NCI-H1105 (cell line): ENCODE data around the gene DYNLRB2.

ENCODE experiments used
- DNase-seq: peaks from one replicate; lab custom pipeline; 2025; lab: John Stamatoyannopoulos, UW

DYNLRB2 gene

GRCh38 chr16:80599466-80599865 lies 58.7 kb downstream of the DYNLRB2 start:
- no peak for DNase-seq
